IMR-90 (cell line): ENCODE measurements around the gene DVL1. TPM values are rescaled to one million over a fixed set of nuclear protein-coding genes. Genes with fewer than 3 reads are reported as not detected.

Experiments
- ATAC-seq: fragments of 200-7000 bp; cut with Tn5 transposase; 2 replicates; pipeline ENCODE4 v1.9.1; 2020; ENCODE audit warnings: low read depth, mild to moderate bottlenecking, moderate library complexity
- BruUV-seq: library from RNA; stranded (reverse); fragments of 400-500 nt; replicated peaks from 2 replicates; lab custom pipeline; 2021; lab: Mats Ljungman, UMichigan
- CTCF ChIA-PET: fragments of 300-600 bp; formaldehyde crosslinking; extraction: SDS; loops from one replicate; lab custom pipeline; 2021; ENCODE audit warnings: antibody characterized with exemption; lab: Yijun Ruan, JAX
- POLR2A ChIA-PET: fragments of 300-600 bp; sonication (Branson Sonifier 250); formaldehyde crosslinking; loops from one replicate; lab custom pipeline; 2022; ENCODE audit warnings: antibody characterized with exemption; ENCODE audit not compliant: unreplicated experiment; lab: Charles Lee
- DNase-seq: peaks from one replicate; pipeline ENCODE4 v3.0.0; 2013
- H2AFZ ChIP-seq: replicated peaks from 2 replicates; pipeline ENCODE3; 2013; ENCODE audit warnings: low read length, mild to moderate bottlenecking; ENCODE audit not compliant: poor library complexity
- H2AK5ac ChIP-seq: 2 replicates; pipeline ENCODE4 v1.6.1; 2013; ENCODE audit warnings: low read depth, low read length, inconsistent platforms
- H2AK9ac ChIP-seq: replicated peaks from 2 replicates; pipeline ENCODE3; 2013; ENCODE audit warnings: mild to moderate bottlenecking, low read depth, low read length, moderate library complexity; ENCODE audit not compliant: poor library complexity
- H2BK120ac ChIP-seq: 2 replicates; pipeline ENCODE4 v1.6.1; 2013; ENCODE audit warnings: low read depth, low read length, inconsistent platforms
- H2BK15ac ChIP-seq: 3 replicates; pipeline ENCODE4 v1.6.1; 2013; ENCODE audit warnings: low read depth, low read length, inconsistent platforms
- H2BK20ac ChIP-seq: 2 replicates; pipeline ENCODE4 v1.6.1; 2013; ENCODE audit warnings: low read depth, mild to moderate bottlenecking, inconsistent platforms, low read length, moderate library complexity
- H2BK5ac ChIP-seq: 2 replicates; pipeline ENCODE4 v1.6.1; 2013; ENCODE audit warnings: mild to moderate bottlenecking, low read depth, low read length, inconsistent platforms; ENCODE audit not compliant: poor library complexity, severe bottlenecking
- H3K14ac ChIP-seq: replicated peaks from 2 replicates; pipeline ENCODE4 v1.6.1; 2013; ENCODE audit warnings: low read depth, low read length, inconsistent platforms
- H3K18ac ChIP-seq: 2 replicates; pipeline ENCODE4 v1.6.1; 2013; ENCODE audit warnings: low read depth, low read length, control low read depth
- H3K23ac ChIP-seq: 2 replicates; pipeline ENCODE4 v1.6.1; 2013; ENCODE audit warnings: low read depth, low read length, inconsistent platforms
- H3K27ac ChIP-seq: 2 replicates; pipeline ENCODE4 v1.5.1; 2013; ENCODE audit warnings: mild to moderate bottlenecking, control low read depth, low read length; ENCODE audit not compliant: insufficient read depth
- H3K27me3 ChIP-seq: 2 replicates; pipeline ENCODE4 v1.6.1; 2013; ENCODE audit warnings: low read length; ENCODE audit not compliant: control insufficient read depth, insufficient read depth
- H3K36me3 ChIP-seq: 2 replicates; pipeline ENCODE4 v1.6.1; 2013; ENCODE audit warnings: low read length, mixed read lengths; ENCODE audit not compliant: control insufficient read depth, insufficient read depth
- H3K4ac ChIP-seq: 2 replicates; pipeline ENCODE4 v1.6.1; 2013; ENCODE audit warnings: low read depth, low read length, inconsistent platforms
- H3K4me1 ChIP-seq: 2 replicates; pipeline ENCODE4 v1.6.1; 2013; ENCODE audit warnings: low read length, mixed read lengths; ENCODE audit not compliant: control insufficient read depth, insufficient read depth
- H3K4me2 ChIP-seq: 2 replicates; pipeline ENCODE4 v1.6.1; 2013; ENCODE audit warnings: low read depth, mild to moderate bottlenecking, control low read depth, low read length, moderate library complexity
- H3K4me3 ChIP-seq: 2 replicates; pipeline ENCODE4 v1.5.1; 2013; ENCODE audit warnings: low read depth, mild to moderate bottlenecking, control low read depth, low read length, moderate library complexity; ENCODE audit not compliant: insufficient read depth
- H3K56ac ChIP-seq: 2 replicates; pipeline ENCODE4 v1.6.1; 2013; ENCODE audit warnings: low read length, inconsistent platforms; ENCODE audit not compliant: insufficient read depth; ENCODE audit errors: extremely low read depth
- H3K79me1 ChIP-seq, 2 experiments: 2 replicates each; pipeline ENCODE4 v1.6.1; 2013; ENCODE audit warnings: low read length in 2 of 2, inconsistent platforms in 1 of 2, low read depth in 1 of 2
- H3K9ac ChIP-seq: 2 replicates; pipeline ENCODE4 v1.6.1; 2013; ENCODE audit warnings: low read depth, low read length, control low read depth
- H3K9me1 ChIP-seq: 2 replicates; pipeline ENCODE4 v1.6.1; 2013; ENCODE audit warnings: low read length, inconsistent platforms; ENCODE audit not compliant: insufficient read depth
- H3K9me3 ChIP-seq: 2 replicates; pipeline ENCODE4 v1.6.1; 2013; ENCODE audit warnings: low read length; ENCODE audit not compliant: control insufficient read depth, insufficient read depth
- H4K20me1 ChIP-seq: 2 replicates; pipeline ENCODE4 v1.6.1; 2013; ENCODE audit warnings: low read length, inconsistent platforms; ENCODE audit not compliant: insufficient read depth
- H4K5ac ChIP-seq: 2 replicates; pipeline ENCODE4 v1.6.1; 2013; ENCODE audit warnings: mild to moderate bottlenecking, low read depth, low read length, control low read depth
- H4K8ac ChIP-seq, 2 experiments: 2 replicates each; pipeline ENCODE4 v1.6.1; 2013; ENCODE audit warnings: low read depth in 2 of 2, low read length in 2 of 2, control low read depth in 1 of 2, inconsistent platforms in 1 of 2
- H4K91ac ChIP-seq: 2 replicates; pipeline ENCODE4 v1.6.1; 2013; ENCODE audit warnings: low read depth, low read length, inconsistent platforms; ENCODE audit not compliant: insufficient read depth
- BHLHE40 ChIP-seq: fragments of 150-350 bp; IDR thresholded peaks from 2 replicates; pipeline ENCODE4 v1.6.1; 2016; ENCODE audit warnings: mild to moderate bottlenecking, low read depth, low read length
- CEBPB ChIP-seq: IDR thresholded peaks from 2 replicates; pipeline ENCODE4 v1.6.1; 2012; ENCODE audit warnings: low read depth, low read length, improper control_type of control experiment
- CHD1 ChIP-seq: IDR thresholded peaks from 2 replicates; pipeline ENCODE4 v1.6.1; 2012; ENCODE audit warnings: low read depth, low read length, improper control_type of control experiment
- MAFK ChIP-seq: IDR thresholded peaks from 2 replicates; pipeline ENCODE4 v1.6.1; 2012; ENCODE audit warnings: low read depth, low read length, improper control_type of control experiment
- MAZ ChIP-seq: IDR thresholded peaks from 2 replicates; pipeline ENCODE4 v1.6.1; 2012; ENCODE audit warnings: low read depth, mild to moderate bottlenecking, low read length, improper control_type of control experiment, moderate library complexity, borderline replicate concordance
- NFE2L2 ChIP-seq: fragments of 150-350 bp; IDR thresholded peaks from 2 replicates; pipeline ENCODE4 v1.6.1; 2016; ENCODE audit warnings: low read depth, mild to moderate bottlenecking, low read length
- POLR2A ChIP-seq: IDR thresholded peaks from 2 replicates; pipeline ENCODE4 v1.6.1; 2012; ENCODE audit warnings: mild to moderate bottlenecking, low read depth, low read length
- RAD21 ChIP-seq: IDR thresholded peaks from 2 replicates; pipeline ENCODE4 v1.6.1; 2012; ENCODE audit warnings: low read length, improper control_type of control experiment
- WGBS, 2 experiments: methylation state at CpG; one replicate each; pipeline versions ENCODE4 v1.1.5 to v1.1.7; 2013; ENCODE audit warnings: missing lambda C conversion rate in 2 of 2; ENCODE audit not compliant: insufficient read length in 1 of 2; ENCODE audit errors: extremely low coverage in 2 of 2; 5-methylcytosine and 5-hydroxymethylcytosine counted together
- dilution Hi-C: fragments of 300-500 bp; cut with HindIII; formaldehyde crosslinking; loops from one replicate; pipeline ENCODE4 v1.14.3; 2018; ENCODE audit warnings: low sequenced_read_pairs; ENCODE audit not compliant: unreplicated experiment
- in situ Hi-C: fragments of 300-500 bp; cut with MboI; formaldehyde crosslinking; loops from 3 replicates; pipeline ENCODE4 v1.14.3; 2019; ENCODE audit warnings: low sequenced_read_pairs, inconsistent platforms, mixed read lengths
- intact Hi-C: fragments of 100-400 bp; cut with micrococcal nuclease; formaldehyde crosslinking; loops from 2 replicates; pipeline ENCODE4 v1.10.0; 2022
- polyA plus RNA-seq, 3 experiments: library from polyadenylated mRNA; depleted of rRNA; stranded (reverse); fragments of >200 nt; gene quantifications; 2 replicates each; pipeline ENCODE4 v1.2.3, GENCODE V29; 2012; ENCODE audit warnings: low replicate concordance in 1 of 3
- total RNA-seq: library from RNA; depleted of rRNA; stranded (reverse); fragments of >200 nt; gene quantifications from 2 replicates; pipeline ENCODE4 v1.2.3, GENCODE V29; 2012
- TF ChIP-seq, protein P1 (sequence below): fragments of 150-350 bp; IDR thresholded peaks from 2 replicates; pipeline ENCODE4 v1.6.1; 2016; ENCODE audit warnings: low read depth, mild to moderate bottlenecking, low read length, moderate library complexity, borderline replicate concordance

Gene DVL1
- total and polyA plus RNA-seq, 2 of the 4 experiments (the other 2 are of a cell fraction), result 27.2 to 35.9 TPM

DNA sequence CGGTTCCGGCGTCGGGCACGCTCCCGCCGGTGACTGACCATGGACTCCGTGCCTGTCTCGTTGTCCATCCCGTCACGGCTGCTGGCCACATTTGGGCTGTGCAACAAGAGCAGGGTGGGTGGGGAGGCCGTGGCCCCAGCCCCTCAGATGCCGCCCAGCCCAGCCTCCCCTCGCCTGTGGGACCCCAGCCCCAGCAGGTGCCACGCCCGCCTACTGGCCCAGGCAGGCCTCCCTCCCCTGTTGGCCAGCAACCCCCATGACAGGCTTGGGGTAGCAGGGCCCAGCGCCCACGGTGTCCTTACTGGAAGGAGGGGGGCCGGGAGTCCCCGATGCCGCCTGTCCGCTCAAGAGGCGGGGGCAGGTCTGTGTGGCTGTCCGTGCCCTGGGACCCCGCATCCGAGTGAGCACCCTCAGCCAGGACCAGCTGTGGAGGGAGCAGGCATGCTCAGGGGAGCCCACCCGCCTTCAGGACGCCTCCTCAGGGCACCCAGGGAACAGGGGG is 7.1 kb downstream of the DVL1 start:
- no peak for TF ChIP-seq CEBPB
- TF ChIP-seq POLR2A, result no peak
- no peak for TF ChIP-seq CHD1
- TF ChIP-seq NFE2L2, result no peak
- TF ChIP-seq MAZ, result no peak
- no peak for TF ChIP-seq RAD21
- no peak for TF ChIP-seq MAFK
- TF ChIP-seq, protein P1, sequence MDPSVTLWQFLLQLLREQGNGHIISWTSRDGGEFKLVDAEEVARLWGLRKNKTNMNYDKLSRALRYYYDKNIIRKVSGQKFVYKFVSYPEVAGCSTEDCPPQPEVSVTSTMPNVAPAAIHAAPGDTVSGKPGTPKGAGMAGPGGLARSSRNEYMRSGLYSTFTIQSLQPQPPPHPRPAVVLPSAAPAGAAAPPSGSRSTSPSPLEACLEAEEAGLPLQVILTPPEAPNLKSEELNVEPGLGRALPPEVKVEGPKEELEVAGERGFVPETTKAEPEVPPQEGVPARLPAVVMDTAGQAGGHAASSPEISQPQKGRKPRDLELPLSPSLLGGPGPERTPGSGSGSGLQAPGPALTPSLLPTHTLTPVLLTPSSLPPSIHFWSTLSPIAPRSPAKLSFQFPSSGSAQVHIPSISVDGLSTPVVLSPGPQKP, result no peak
- TF ChIP-seq BHLHE40, result no peak
- H2BK5ac ChIP-seq, result no peak overlapping the region
- H2AFZ ChIP-seq, result no peak overlapping the region
- H4K8ac ChIP-seq, result no peak overlapping the region
- H2AK9ac ChIP-seq, result no peak overlapping the region
- in situ Hi-C loops (no loop called here), intact Hi-C loops (no loop called here), dilution Hi-C loops (no loop called here)
- CTCF ChIA-PET, result no interaction called here
- no peak overlapping the region for H3K4ac ChIP-seq
- H3K18ac ChIP-seq, result no peak overlapping the region
- no peak overlapping the region for H4K91ac ChIP-seq
- peaks cover 54% of the 10 kb centered on the region for H4K20me1 ChIP-seq
- DNase-seq, result no peak
- peaks cover 13% of the 10 kb centered on the region for H3K9me1 ChIP-seq
- H3K4me1 ChIP-seq, result peaks cover 23% of the 10 kb centered on the region
- no peak overlapping the region for H3K14ac ChIP-seq
- POLR2A ChIA-PET, result no interaction called here
- no peak overlapping the region for H4K5ac ChIP-seq
- no peak overlapping the region for H3K4me3 ChIP-seq
- no peak overlapping the region for H3K27ac ChIP-seq
- 93% methylated on average over 14 of the region's 28 CpGs; no CpG with 5 or more reads in 1 of the 2 experiments for WGBS, 2 experiments
- no peak overlapping the region for H3K9ac ChIP-seq
- no peak overlapping the region for H2BK15ac ChIP-seq
- no peak overlapping the region for H2AK5ac ChIP-seq
- H3K23ac ChIP-seq, result no peak overlapping the region
- peaks cover 40% of the 10 kb centered on the region for H3K36me3 ChIP-seq
- no peak overlapping the region for H3K4me2 ChIP-seq
- H3K9me3 ChIP-seq, result no peaks in the 10 kb centered on the region
- H3K79me1 ChIP-seq, result peaks cover 12 to 58% of the 10 kb centered on the region in 2 experiments
- no peak for ATAC-seq
- no peak overlapping the region for H2BK120ac ChIP-seq
- H3K56ac ChIP-seq, result no peak overlapping the region
- no peak overlapping the region for H2BK20ac ChIP-seq
- no peaks in the 10 kb centered on the region for H3K27me3 ChIP-seq
- no TSS peak for BruUV-seq
